Measurements from ENCODE around the gene RHBDL2.

The RHBDL2 gene

DNA sequence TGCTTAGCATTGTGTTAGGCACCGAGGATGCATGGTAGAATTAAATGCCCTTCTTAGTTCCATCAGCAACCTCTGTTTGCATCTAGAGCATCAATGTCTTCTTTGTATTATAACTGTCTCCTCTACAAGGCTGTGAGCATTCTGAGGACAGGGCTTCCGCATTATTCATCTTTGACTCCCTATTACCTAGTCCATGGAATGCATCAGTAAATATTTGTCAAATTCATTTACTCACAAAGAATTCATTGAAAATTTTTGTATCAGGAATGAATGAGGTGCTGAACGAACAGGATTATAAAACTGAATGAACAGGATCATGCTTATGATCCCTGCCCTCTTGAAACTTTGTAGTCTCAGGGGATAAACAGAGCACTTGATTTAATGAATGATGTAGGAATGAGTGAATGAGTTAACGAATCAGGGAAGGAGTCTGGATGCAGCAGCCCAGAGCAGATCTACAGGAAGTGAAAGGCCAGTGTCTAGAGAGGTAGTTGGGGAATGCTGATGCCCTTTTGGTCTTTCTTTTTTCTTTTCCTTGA, 2.8 kb downstream of the RHBDL2 start:
- TF ChIP-seq TAF1 (IDR thresholded peaks at IDR 0.05; ENCODE audit: borderline replicate concordance, insufficient read depth, low read length) (no peak), FOXP2 (optimal IDR thresholded peaks at IDR 0.05; ENCODE audit: borderline replicate concordance, extremely low read depth, extremely low read length, insufficient read depth) (no peak), SIN3A (IDR thresholded peaks at IDR 0.05; ENCODE audit: borderline replicate concordance, insufficient read depth, low read length) (no peak), POLR2AphosphoS5 (IDR thresholded peaks at IDR 0.05; ENCODE audit: low read depth, low read length) (no peak)
- TF ChIP-seq, protein P1, sequence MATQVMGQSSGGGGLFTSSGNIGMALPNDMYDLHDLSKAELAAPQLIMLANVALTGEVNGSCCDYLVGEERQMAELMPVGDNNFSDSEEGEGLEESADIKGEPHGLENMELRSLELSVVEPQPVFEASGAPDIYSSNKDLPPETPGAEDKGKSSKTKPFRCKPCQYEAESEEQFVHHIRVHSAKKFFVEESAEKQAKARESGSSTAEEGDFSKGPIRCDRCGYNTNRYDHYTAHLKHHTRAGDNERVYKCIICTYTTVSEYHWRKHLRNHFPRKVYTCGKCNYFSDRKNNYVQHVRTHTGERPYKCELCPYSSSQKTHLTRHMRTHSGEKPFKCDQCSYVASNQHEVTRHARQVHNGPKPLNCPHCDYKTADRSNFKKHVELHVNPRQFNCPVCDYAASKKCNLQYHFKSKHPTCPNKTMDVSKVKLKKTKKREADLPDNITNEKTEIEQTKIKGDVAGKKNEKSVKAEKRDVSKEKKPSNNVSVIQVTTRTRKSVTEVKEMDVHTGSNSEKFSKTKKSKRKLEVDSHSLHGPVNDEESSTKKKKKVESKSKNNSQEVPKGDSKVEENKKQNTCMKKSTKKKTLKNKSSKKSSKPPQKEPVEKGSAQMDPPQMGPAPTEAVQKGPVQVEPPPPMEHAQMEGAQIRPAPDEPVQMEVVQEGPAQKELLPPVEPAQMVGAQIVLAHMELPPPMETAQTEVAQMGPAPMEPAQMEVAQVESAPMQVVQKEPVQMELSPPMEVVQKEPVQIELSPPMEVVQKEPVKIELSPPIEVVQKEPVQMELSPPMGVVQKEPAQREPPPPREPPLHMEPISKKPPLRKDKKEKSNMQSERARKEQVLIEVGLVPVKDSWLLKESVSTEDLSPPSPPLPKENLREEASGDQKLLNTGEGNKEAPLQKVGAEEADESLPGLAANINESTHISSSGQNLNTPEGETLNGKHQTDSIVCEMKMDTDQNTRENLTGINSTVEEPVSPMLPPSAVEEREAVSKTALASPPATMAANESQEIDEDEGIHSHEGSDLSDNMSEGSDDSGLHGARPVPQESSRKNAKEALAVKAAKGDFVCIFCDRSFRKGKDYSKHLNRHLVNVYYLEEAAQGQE (IDR thresholded peaks at IDR 0.05; ENCODE audit: insufficient read depth in 1 of 2, low read depth in 2 of 2, low read length in 2 of 2) = no peak

DNA sequence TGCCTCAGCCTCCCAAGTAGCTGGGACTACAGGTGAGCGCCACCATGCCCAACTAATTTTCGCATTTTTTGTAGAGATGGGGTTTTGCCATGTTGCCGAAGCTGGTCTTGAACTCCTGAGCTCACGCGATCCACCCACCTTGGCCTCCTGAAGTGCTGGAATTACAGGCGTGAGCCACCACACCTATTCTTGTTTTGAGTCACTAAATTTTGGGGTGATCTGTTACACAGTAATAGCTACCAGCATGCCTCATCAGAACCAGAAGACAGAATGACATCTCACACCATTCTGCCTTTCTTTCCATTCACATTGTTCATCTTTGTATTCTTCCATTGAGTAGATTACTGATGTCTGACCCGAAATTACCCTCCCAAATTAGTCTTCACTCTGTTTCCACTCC, 9.1 kb downstream of the RHBDL2 start:
- TF ChIP-seq POLR2AphosphoS5 (IDR thresholded peaks at IDR 0.05; ENCODE audit: low read depth, low read length) (no peak), SIN3A (IDR thresholded peaks at IDR 0.05; ENCODE audit: borderline replicate concordance, insufficient read depth, low read length) (no peak), FOXP2 (optimal IDR thresholded peaks at IDR 0.05; ENCODE audit: borderline replicate concordance, extremely low read depth, extremely low read length, insufficient read depth) (no peak), TAF1 (IDR thresholded peaks at IDR 0.05; ENCODE audit: borderline replicate concordance, insufficient read depth, low read length) (no peak)
- TF ChIP-seq, protein P1 (IDR thresholded peaks at IDR 0.05; ENCODE audit: insufficient read depth in 1 of 2, low read depth in 2 of 2, low read length in 2 of 2) = no peak

DNA sequence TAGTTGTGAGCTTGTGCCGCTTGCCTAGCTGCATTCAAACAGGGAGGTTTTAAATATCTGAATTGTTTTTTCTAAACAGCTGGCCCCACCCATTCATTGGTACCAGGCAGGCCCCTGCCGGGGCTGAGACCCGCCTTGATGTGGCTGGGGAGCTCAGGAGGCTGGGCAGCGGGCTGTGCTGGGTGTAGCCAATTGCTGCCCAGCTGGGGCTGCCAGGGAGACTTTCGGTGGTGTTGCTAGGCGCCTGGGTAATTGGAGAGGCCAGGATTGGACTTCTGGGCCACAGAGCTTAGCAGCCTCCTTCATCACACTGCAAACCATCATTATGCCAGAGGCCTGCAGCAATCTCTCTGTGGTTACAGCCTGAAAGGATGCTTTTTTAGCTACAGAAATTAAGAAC, 12.2 kb downstream of the RHBDL2 start:
- TF ChIP-seq, protein P1 (IDR thresholded peaks at IDR 0.05; ENCODE audit: insufficient read depth in 1 of 2, low read depth in 2 of 2, low read length in 2 of 2) = no peak
- no peak for TF ChIP-seq FOXP2 (optimal IDR thresholded peaks at IDR 0.05; ENCODE audit: borderline replicate concordance, extremely low read depth, extremely low read length, insufficient read depth)
- TF ChIP-seq SIN3A (IDR thresholded peaks at IDR 0.05; ENCODE audit: borderline replicate concordance, insufficient read depth, low read length) = no peak
- no peak for TF ChIP-seq POLR2AphosphoS5 (IDR thresholded peaks at IDR 0.05; ENCODE audit: low read depth, low read length)
- TF ChIP-seq TAF1 (IDR thresholded peaks at IDR 0.05; ENCODE audit: borderline replicate concordance, insufficient read depth, low read length) = no peak

DNA sequence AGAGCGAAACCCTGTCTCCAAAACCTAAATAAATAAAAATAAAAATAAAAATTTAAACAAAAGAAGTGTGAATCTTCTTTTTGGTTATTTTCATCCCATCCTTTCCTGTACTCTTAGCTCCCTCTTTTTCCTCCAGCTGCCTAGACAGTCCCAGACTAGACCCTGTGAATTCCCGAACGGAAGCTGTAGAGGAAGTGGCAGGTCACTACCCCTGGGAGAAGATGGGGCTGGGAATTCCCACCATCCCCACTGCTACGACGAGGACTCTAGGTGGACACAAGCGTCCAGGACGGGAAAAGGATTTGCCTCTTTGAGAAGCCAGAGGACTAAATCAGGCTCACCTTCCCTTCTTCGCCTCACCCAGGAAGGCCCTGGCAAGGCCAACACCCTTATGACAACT, 12.6 kb downstream of the RHBDL2 start:
- TF ChIP-seq SIN3A (IDR thresholded peaks at IDR 0.05; ENCODE audit: borderline replicate concordance, insufficient read depth, low read length) (no peak), FOXP2 (optimal IDR thresholded peaks at IDR 0.05; ENCODE audit: borderline replicate concordance, extremely low read depth, extremely low read length, insufficient read depth) (no peak), POLR2AphosphoS5 (IDR thresholded peaks at IDR 0.05; ENCODE audit: low read depth, low read length) (no peak), TAF1 (IDR thresholded peaks at IDR 0.05; ENCODE audit: borderline replicate concordance, insufficient read depth, low read length) (no peak)
- TF ChIP-seq, protein P1 (IDR thresholded peaks at IDR 0.05; ENCODE audit: insufficient read depth in 1 of 2, low read depth in 2 of 2, low read length in 2 of 2) = no peak

DNA sequence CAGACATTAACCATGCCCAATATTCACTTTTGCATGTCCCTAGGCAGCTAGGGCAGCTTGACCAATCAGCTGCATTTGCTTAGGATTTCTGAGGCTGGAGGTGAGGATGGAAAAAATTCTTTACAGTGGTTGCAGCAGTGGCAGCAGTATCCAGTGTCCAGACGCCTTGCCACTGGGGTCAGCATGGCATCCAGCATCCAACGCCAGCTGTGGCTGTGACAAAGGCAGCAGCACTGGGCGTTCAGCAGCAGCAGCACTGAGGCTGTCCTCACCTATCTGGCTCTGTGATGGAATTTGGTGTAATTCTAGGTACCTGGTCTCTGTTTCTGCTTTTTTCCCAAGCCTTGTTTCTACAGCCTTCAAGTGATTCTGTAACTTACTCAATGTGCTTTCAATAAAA, 15.5 kb downstream of the RHBDL2 start:
- TF ChIP-seq FOXP2 (optimal IDR thresholded peaks at IDR 0.05; ENCODE audit: borderline replicate concordance, extremely low read depth, extremely low read length, insufficient read depth) (no peak), SIN3A (IDR thresholded peaks at IDR 0.05; ENCODE audit: borderline replicate concordance, insufficient read depth, low read length) (no peak), POLR2AphosphoS5 (IDR thresholded peaks at IDR 0.05; ENCODE audit: low read depth, low read length) (no peak), TAF1 (IDR thresholded peaks at IDR 0.05; ENCODE audit: borderline replicate concordance, insufficient read depth, low read length) (no peak)
- TF ChIP-seq, protein P1 (IDR thresholded peaks at IDR 0.05; ENCODE audit: insufficient read depth in 1 of 2, low read depth in 2 of 2, low read length in 2 of 2) = no peak

Data from PFSK-1 (cell line).